Caco-2 (cell line): ENCODE measurements around the gene ARHGAP45. TPM values are rescaled to one million over a fixed set of nuclear protein-coding genes. Genes with fewer than 3 reads are reported as not detected.

Experiments used
- BruUV-seq: library from RNA; stranded (reverse); fragments of 400-500 nt; replicated peaks from 2 replicates; lab custom pipeline; 2021; lab: Mats Ljungman, UMichigan
- CTCF ChIA-PET: fragments of 300-600 bp; sonication (Branson Sonifier 250); formaldehyde crosslinking; loops from one replicate; lab custom pipeline; 2022; ENCODE audit warnings: antibody characterized with exemption; lab: Charles Lee
- POLR2A ChIA-PET: fragments of 300-600 bp; sonication (Branson Sonifier 250); formaldehyde crosslinking; loops from one replicate; lab custom pipeline; 2022; ENCODE audit warnings: antibody characterized with exemption; lab: Charles Lee
- DNase-seq, 2 experiments: peaks; one replicate each; pipeline versions ENCODE4 v3.0.0 to v3.0.0-alpha.2; 2020 to 2022
- H3K27me3 ChIP-seq: replicated peaks from 2 replicates; pipeline ENCODE4 v1.6.0; 2011; ENCODE audit warnings: low read length; ENCODE audit not compliant: control insufficient read depth, insufficient read depth
- H3K36me3 ChIP-seq: 2 replicates; pipeline ENCODE4 v1.5.1; 2011; ENCODE audit warnings: low read length; ENCODE audit not compliant: control insufficient read depth, insufficient read depth
- H3K4me1 ChIP-seq: fragments of 250-450 bp; sonication (Bioruptor Pico); 2 replicates; pipeline ENCODE4 v1.5.1; 2020; ENCODE audit warnings: mild to moderate bottlenecking
- H3K4me3 ChIP-seq: 2 replicates; pipeline ENCODE4 v1.5.1; 2011; ENCODE audit warnings: low read depth, mild to moderate bottlenecking, control low read depth, low read length
- H3K9me3 ChIP-seq: fragments of 250-450 bp; sonication (Bioruptor Pico); 2 replicates; pipeline ENCODE4 v1.5.1; 2020; ENCODE audit warnings: mild to moderate bottlenecking, moderate library complexity
- H3K27ac Mint-ChIP-seq: one replicate; pipeline ENCODE4 v1.8.0; 2022; ENCODE audit warnings: mixed read lengths; ENCODE audit not compliant: unreplicated experiment
- H3K27me3 Mint-ChIP-seq: one replicate; pipeline ENCODE4 v1.8.0; 2022; ENCODE audit warnings: mixed read lengths; ENCODE audit not compliant: insufficient read depth, unreplicated experiment
- H3K36me3 Mint-ChIP-seq: one replicate; pipeline ENCODE4 v1.8.0; 2022; ENCODE audit warnings: mild to moderate bottlenecking, mixed read lengths; ENCODE audit not compliant: insufficient read depth, unreplicated experiment
- H3K4me1 Mint-ChIP-seq: one replicate; pipeline ENCODE4 v1.8.0; 2022; ENCODE audit warnings: low read depth, mixed read lengths; ENCODE audit not compliant: unreplicated experiment
- H3K4me3 Mint-ChIP-seq: one replicate; pipeline ENCODE4 v1.8.0; 2022; ENCODE audit warnings: mild to moderate bottlenecking, moderate library complexity, mixed read lengths; ENCODE audit not compliant: unreplicated experiment
- H3K9me3 Mint-ChIP-seq: one replicate; pipeline ENCODE4 v1.8.0; 2022; ENCODE audit warnings: mixed read lengths; ENCODE audit not compliant: unreplicated experiment
- intact Hi-C: fragments of 100-400 bp; cut with micrococcal nuclease; formaldehyde crosslinking; loops from one replicate; pipeline ENCODE4 v1.10.0; 2022; ENCODE audit not compliant: unreplicated experiment
- total RNA-seq: library from RNA; stranded (reverse); gene quantifications from 2 replicates; pipeline ENCODE4 v1.2.3, GENCODE V29; 2022
- TF ChIP-seq, protein P1 (sequence below), 2 experiments: fragments of 200-600 bp in 1 of 2; IDR thresholded peaks; 1 replicate in 1 of 2; 2 replicates in 1 of 2; pipeline versions ENCODE4 v1.5.1 to v1.8.0; 2011 to 2022; ENCODE audit warnings: antibody characterized with exemption in 1 of 2, control low read depth in 1 of 2, inconsistent platforms in 1 of 2, low read depth in 1 of 2, low read length in 1 of 2, mild to moderate bottlenecking in 1 of 2, moderate library complexity in 1 of 2; ENCODE audit not compliant: insufficient read depth in 1 of 2, severe bottlenecking in 1 of 2, unreplicated experiment in 1 of 2

ARHGAP45 gene
- total RNA-seq, 1 experiment from 2014 or later: 38.6 TPM

DNA sequence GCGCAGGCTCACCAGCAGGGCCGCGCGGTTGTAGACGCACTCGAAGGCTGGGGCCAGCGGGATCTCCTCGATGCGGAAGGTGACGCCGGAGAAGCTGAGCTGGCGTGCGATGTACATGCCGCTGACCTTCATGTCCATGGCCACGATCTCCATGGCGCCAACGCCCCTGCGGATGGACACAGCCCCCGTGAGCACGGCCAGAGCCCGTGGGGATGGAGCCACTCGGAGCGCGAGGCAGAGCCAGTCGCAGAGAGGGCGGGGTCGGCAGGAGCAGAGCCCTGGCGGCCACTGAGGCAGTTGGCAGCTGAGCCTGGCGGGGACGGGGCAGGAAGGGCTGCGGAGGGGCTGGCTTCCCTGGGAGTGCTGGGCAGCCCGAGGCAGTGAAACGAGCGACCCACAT, 52.0 kb downstream of the ARHGAP45 start:
- CTCF ChIA-PET: no interaction called here
- Mint-ChIP-seq H3K4me3 (no peak overlapping the region), H3K9me3 (no peaks in the 10 kb centered on the region), H3K36me3 (peaks cover 50% of the 10 kb centered on the region), H3K4me1 (no peaks in the 10 kb centered on the region), H3K27me3 (no peaks in the 10 kb centered on the region), H3K27ac (no peak overlapping the region)
- no peak overlapping the region for H3K4me3 ChIP-seq
- no TSS peak for BruUV-seq
- POLR2A ChIA-PET: no interaction called here
- no peak for DNase-seq
- H3K4me1 ChIP-seq: no peaks in the 10 kb centered on the region
- intact Hi-C loops: no loop called here
- TF ChIP-seq, protein P1, sequence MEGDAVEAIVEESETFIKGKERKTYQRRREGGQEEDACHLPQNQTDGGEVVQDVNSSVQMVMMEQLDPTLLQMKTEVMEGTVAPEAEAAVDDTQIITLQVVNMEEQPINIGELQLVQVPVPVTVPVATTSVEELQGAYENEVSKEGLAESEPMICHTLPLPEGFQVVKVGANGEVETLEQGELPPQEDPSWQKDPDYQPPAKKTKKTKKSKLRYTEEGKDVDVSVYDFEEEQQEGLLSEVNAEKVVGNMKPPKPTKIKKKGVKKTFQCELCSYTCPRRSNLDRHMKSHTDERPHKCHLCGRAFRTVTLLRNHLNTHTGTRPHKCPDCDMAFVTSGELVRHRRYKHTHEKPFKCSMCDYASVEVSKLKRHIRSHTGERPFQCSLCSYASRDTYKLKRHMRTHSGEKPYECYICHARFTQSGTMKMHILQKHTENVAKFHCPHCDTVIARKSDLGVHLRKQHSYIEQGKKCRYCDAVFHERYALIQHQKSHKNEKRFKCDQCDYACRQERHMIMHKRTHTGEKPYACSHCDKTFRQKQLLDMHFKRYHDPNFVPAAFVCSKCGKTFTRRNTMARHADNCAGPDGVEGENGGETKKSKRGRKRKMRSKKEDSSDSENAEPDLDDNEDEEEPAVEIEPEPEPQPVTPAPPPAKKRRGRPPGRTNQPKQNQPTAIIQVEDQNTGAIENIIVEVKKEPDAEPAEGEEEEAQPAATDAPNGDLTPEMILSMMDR (IDR thresholded peaks at IDR 0.05; ENCODE audit: insufficient read depth in 1 of 2, low read depth in 1 of 2, low read length in 1 of 2, severe bottlenecking in 1 of 2, unreplicated experiment in 1 of 2): no peak
- no peaks in the 10 kb centered on the region for H3K27me3 ChIP-seq
- H3K9me3 ChIP-seq: no peaks in the 10 kb centered on the region
- peaks cover 1% of the 10 kb centered on the region for H3K36me3 ChIP-seq

DNA sequence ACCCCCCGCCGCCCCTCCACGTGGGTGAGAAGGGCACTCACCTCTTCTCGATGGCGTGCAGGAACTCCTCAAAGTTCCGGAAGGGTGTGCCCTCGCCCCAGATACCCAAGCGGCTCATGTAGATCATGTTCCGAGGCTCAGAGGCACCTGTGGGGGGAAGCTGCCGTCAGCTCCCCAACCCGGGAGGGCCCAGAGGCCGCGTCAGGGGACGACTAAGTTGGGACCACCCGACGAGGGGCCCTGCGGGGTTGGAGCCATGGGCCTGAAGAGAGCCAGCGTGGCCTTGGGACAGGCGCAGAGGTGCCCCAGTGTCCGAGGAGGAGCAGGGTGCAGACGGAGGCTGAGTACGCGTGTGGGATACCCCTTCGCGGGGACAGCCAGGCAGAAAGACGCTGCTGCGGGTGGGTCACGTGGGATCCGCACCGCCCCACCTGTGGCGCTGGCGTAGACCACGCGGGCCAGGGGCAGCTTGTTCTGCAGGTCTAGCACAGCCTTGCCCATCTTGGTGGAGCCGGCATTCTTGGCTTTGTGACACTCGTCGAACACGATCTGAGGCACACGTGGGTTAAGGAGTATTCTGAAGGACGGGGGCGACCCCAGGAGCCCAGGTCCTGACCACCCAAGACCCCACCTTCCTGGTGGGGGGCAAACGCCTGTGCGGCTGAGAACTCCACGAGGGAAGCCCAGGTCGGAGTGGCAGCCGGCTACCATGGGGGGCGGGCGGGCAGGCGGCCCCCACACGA, 52.7 kb downstream of the ARHGAP45 start:
- TF ChIP-seq, protein P1 (IDR thresholded peaks at IDR 0.05; ENCODE audit: insufficient read depth in 1 of 2, low read depth in 1 of 2, low read length in 1 of 2, severe bottlenecking in 1 of 2, unreplicated experiment in 1 of 2): no peak
- Mint-ChIP-seq H3K4me1 (no peaks in the 10 kb centered on the region), H3K27me3 (no peaks in the 10 kb centered on the region), H3K27ac (no peak overlapping the region), H3K36me3 (peaks cover 50% of the 10 kb centered on the region), H3K9me3 (no peaks in the 10 kb centered on the region), H3K4me3 (no peak overlapping the region)
- no peak for DNase-seq
- Histone ChIP-seq H3K4me3 (no peak overlapping the region), H3K4me1 (no peaks in the 10 kb centered on the region), H3K27me3 (no peaks in the 10 kb centered on the region), H3K9me3 (no peaks in the 10 kb centered on the region), H3K36me3 (peaks cover 1% of the 10 kb centered on the region)
- ChIA-PET POLR2A (no interaction called here), CTCF (no interaction called here)
- intact Hi-C loops: no loop called here
- no TSS peak for BruUV-seq

DNA sequence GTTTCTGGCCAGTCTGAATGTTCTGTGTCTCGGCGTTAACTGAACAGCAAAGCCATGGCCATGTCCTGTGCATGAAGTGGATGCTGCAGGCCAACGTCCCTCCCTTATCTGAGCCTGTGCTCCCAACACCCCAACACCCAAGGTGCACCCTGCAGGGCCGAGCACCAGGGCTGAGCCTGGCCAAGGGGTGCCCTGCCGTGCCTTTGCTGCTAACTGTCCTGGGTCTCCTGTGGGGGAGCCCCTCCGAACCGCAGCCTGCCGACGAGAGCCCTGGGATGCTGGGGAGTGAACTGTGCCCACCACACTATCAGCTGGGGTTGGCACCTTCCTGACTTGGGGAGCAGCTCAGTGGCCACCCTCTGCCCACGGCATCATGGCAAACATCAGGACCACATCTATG, 54.4 kb downstream of the ARHGAP45 start:
- Histone ChIP-seq H3K27me3 (no peaks in the 10 kb centered on the region), H3K4me3 (no peak overlapping the region), H3K36me3 (peaks cover 1% of the 10 kb centered on the region), H3K9me3 (no peaks in the 10 kb centered on the region), H3K4me1 (no peaks in the 10 kb centered on the region)
- H3K27ac Mint-ChIP-seq: peak overlapping the region; percentile 11
- CTCF ChIA-PET: no interaction called here
- intact Hi-C loops: no loop called here
- no peak overlapping the region for H3K4me3 Mint-ChIP-seq
- no peaks in the 10 kb centered on the region for H3K4me1 Mint-ChIP-seq
- TF ChIP-seq, protein P1 (IDR thresholded peaks at IDR 0.05; ENCODE audit: insufficient read depth in 1 of 2, low read depth in 1 of 2, low read length in 1 of 2, severe bottlenecking in 1 of 2, unreplicated experiment in 1 of 2): no peak
- no TSS peak for BruUV-seq
- no peaks in the 10 kb centered on the region for H3K27me3 Mint-ChIP-seq
- H3K36me3 Mint-ChIP-seq: peaks cover 50% of the 10 kb centered on the region
- POLR2A ChIA-PET: no interaction called here
- H3K9me3 Mint-ChIP-seq: no peaks in the 10 kb centered on the region
- no peak for DNase-seq
